Progenitor cell of endocrine pancreas (in vitro differentiated cells): Measurements from ENCODE around the gene SPOUT1. TPM values are rescaled to one million over a fixed set of nuclear protein-coding genes. Genes with fewer than 3 reads are reported as not detected.
A peak's percentile ranks its signal among the peaks of the same experiment; 100 is the strongest.
"Not testable (repeated sequence)": the region's sequence is repeated elsewhere in the genome, so short reads cannot be mapped to it uniquely, and the experiment has no call there.

Source experiments
- DNase-seq: peaks from one replicate; pipeline ENCODE4 v3.0.0; 2021; ENCODE audit warnings: low spot score; ENCODE audit not compliant: unreplicated experiment
- H3K27ac Mint-ChIP-seq: 2 replicates; pipeline ENCODE4 v1.8.0; 2021; ENCODE audit warnings: mild to moderate bottlenecking, moderate library complexity, mixed read lengths
- H3K27me3 Mint-ChIP-seq: 2 replicates; pipeline ENCODE4 v1.8.0; 2021; ENCODE audit warnings: mixed read lengths
- H3K36me3 Mint-ChIP-seq: 2 replicates; pipeline ENCODE4 v1.8.0; 2022; ENCODE audit warnings: mixed read lengths; ENCODE audit not compliant: insufficient read depth
- H3K4me1 Mint-ChIP-seq: 2 replicates; pipeline ENCODE4 v1.8.0; 2021; ENCODE audit warnings: low read depth, mixed read lengths
- H3K4me3 Mint-ChIP-seq: 2 replicates; pipeline ENCODE4 v1.8.0; 2021; ENCODE audit warnings: low read depth, mild to moderate bottlenecking, moderate library complexity, mixed read lengths
- H3K9me3 Mint-ChIP-seq: 2 replicates; pipeline ENCODE4 v1.8.0; 2021; ENCODE audit warnings: low read depth, mixed read lengths
- total RNA-seq: library from RNA; stranded (reverse); gene quantifications from 2 replicates; pipeline ENCODE4 v1.2.1, GENCODE V29; 2021
- TF ChIP-seq, protein P1 (sequence below): fragments of 200-600 bp; sonication (generic); IDR thresholded peaks from one replicate; pipeline ENCODE4 v1.5.0; 2021; ENCODE audit warnings: antibody characterized with exemption, mild to moderate bottlenecking; ENCODE audit not compliant: unreplicated experiment

SPOUT1 gene
- total RNA-seq, 1 donor from 2014 or later = 47.5 TPM

DNA sequence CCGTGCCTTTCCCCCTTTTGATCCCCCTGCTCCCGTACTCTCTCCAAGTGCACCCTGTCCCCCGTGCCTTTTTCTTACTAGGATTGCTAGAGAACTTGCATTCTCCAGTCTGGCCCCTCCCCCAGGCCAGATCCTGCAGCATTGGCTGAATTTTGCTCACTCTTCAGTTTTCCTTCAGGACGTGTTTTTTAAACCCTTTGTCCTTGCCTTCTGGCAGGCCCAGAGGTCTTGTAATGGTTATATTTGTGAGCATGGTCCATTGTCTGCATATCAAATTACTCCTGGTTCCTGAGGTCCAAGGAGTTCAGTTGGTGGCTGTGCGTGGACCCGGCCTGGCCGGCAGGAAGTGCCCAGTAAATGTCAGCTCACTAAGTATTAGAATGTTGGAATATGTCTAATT is 41.9 kb downstream of the SPOUT1 start:
- peaks cover 1% of the 10 kb centered on the region for H3K36me3 Mint-ChIP-seq
- H3K9me3 Mint-ChIP-seq = no peaks in the 10 kb centered on the region
- no peaks in the 10 kb centered on the region for H3K27me3 Mint-ChIP-seq
- peak overlapping the region; percentile 92 for H3K4me3 Mint-ChIP-seq
- no peak for DNase-seq
- TF ChIP-seq, protein P1, sequence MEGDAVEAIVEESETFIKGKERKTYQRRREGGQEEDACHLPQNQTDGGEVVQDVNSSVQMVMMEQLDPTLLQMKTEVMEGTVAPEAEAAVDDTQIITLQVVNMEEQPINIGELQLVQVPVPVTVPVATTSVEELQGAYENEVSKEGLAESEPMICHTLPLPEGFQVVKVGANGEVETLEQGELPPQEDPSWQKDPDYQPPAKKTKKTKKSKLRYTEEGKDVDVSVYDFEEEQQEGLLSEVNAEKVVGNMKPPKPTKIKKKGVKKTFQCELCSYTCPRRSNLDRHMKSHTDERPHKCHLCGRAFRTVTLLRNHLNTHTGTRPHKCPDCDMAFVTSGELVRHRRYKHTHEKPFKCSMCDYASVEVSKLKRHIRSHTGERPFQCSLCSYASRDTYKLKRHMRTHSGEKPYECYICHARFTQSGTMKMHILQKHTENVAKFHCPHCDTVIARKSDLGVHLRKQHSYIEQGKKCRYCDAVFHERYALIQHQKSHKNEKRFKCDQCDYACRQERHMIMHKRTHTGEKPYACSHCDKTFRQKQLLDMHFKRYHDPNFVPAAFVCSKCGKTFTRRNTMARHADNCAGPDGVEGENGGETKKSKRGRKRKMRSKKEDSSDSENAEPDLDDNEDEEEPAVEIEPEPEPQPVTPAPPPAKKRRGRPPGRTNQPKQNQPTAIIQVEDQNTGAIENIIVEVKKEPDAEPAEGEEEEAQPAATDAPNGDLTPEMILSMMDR = no peak
- H3K27ac Mint-ChIP-seq = peak overlapping the region; percentile 93
- peaks cover 5% of the 10 kb centered on the region for H3K4me1 Mint-ChIP-seq

DNA sequence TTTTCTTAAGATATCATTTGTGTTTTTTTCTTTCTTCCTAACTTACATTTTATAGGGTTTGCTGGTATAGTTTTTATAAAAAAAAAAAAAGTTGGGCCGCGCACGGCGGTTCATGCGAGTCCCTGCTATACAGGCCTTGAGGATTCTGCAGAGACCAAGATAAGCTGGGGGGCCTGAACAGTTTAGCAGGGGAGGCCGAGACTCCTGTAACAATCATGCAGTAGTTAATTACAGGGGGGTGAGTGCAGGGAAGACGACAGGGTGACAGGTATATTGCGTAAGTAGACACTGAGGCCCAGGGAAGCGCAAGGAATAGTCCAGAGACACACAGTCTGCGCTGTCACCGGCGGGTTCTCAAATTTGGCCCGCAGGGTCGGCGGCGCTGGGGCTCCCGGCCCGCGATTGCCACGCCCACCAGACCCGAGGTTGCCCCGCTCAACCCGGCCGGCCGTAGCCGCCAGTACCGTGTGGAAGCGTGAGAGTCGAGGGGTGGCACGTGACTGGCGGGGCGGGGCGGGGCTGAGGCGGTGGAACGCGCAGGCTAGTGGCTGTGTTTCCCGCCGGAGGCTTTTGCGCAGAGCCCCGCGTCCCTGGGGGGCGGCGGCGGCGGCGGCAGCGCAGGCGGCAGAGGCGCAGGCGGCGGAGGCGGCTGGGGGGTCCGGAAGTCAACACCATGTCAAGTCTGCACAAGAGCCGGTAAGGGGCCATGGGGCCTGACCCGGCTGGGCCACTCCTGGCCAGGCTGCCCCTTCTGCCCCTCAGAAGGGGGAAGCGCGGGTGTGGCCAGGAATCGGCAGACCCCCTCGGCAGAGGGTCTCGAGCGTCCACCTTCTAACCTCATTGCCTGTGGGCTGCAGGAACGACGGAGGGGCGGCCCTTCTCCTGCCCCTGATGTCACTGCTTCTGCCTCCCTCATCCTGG is 42.7 kb downstream of the SPOUT1 start, which contains the start of gene TBC1D13:
Gene TBC1D13 (plus strand): TSS at position 573 of the 921 bp plus-strand sequence. CDS start 101 bp downstream, at position 674.
- Mint-ChIP-seq H3K36me3 (peaks cover under 1% of the 10 kb centered on the region), H3K4me1 (peaks cover 5% of the 10 kb centered on the region), H3K4me3 (peak within 1 kb of the TSS; percentile 92), H3K27ac (peak within 1 kb of the TSS; percentile 93), H3K27me3 (no peaks in the 10 kb centered on the region), H3K9me3 (no peaks in the 10 kb centered on the region)
- peak; percentile 75 for DNase-seq
- TF ChIP-seq, protein P1 = no peak

DNA sequence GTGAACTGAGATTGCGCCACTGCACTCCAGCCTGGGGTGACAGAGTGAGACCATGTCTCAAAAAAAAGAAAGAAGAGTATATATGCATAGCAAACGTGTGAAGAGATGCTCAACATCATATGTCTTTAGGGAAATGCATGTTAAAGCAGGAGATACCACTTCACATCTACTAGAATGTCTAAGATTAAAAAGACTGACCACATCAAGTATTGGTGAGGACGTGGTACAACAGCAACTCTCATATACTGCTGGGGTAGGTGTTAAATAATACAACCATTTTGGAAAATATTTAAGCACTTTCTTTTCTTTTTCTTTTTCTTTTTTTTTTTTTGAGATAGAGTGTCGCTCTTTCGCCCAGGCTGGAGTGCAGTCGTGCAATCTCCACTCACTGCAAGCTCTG is 44.2 kb downstream of the SPOUT1 start:
- no peaks in the 10 kb centered on the region for H3K36me3 Mint-ChIP-seq
- TF ChIP-seq, protein P1 = no peak
- H3K4me1 Mint-ChIP-seq = peaks cover 5% of the 10 kb centered on the region
- H3K9me3 Mint-ChIP-seq = peaks cover 5% of the 10 kb centered on the region
- no peak for DNase-seq
- H3K27ac Mint-ChIP-seq = no peak overlapping the region
- no peaks in the 10 kb centered on the region for H3K27me3 Mint-ChIP-seq
- no peak overlapping the region for H3K4me3 Mint-ChIP-seq

DNA sequence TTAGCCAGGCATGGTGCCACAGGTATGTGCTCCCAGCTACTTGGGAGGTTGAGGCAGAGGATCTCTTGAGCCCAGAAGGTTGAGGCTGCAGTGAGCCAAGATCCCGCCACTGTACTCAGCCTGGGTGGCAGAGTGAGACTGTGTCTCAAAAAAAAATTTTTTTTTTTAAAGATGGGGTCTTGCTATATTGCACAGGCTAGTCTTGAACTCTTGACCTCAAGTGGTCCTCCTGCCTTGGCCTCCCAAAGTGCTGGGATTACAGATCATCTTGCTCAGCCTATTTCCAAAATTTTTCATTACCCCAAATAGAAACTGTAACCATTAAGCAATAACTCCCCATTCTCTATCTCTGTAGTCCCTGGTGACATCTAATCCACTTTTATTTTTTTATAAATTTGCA is 46.9 kb downstream of the SPOUT1 start:
- Mint-ChIP-seq H3K36me3 (no peaks in the 10 kb centered on the region), H3K27ac (no peak overlapping the region), H3K9me3 (peaks cover 5% of the 10 kb centered on the region), H3K4me1 (peaks cover 2% of the 10 kb centered on the region), H3K27me3 (no peaks in the 10 kb centered on the region), H3K4me3 (no peak overlapping the region)
- TF ChIP-seq, protein P1 = no peak
- DNase-seq = no peak

DNA sequence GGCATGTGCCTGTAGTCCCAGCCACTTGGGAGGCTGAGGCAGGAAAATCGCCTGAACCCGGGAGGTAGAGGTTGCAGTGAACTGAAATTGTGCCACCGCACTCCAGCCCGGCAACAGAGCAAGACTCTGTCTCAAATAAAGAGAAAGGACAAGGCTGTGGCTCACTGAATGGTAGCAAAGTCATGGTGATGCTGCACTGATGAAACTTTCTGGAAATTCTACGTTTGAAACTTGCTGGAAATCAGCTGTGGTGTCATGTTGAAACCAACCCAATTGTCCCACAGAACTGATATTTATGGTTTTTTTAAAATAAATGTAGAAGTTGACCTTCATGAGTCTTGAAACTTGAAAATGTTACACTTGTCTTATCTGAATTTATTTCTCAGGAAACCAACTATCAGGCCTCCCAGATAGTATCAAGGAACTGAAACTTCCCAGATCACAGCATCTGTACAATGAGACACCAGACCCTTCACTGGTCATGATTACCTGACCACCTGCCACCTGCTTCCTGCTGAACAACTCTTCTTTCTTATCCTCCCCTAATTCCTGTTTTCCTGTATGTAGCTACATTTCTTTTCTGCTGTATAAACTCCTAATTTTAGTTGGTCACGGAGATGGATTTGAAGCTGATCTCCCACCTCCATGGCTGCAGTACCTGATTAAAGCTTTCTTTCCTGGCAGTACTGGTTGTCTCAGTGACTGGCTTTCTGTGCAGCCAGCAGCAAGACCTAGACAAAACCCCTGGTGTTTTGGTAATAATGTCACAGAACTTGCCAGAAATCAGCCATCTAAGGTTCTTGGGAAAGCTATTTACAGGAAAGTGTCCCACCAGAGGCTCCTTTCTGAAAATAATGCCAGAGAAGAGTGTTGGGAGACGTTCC is 48.2 kb downstream of the SPOUT1 start:
- H3K9me3 Mint-ChIP-seq = peaks cover 5% of the 10 kb centered on the region
- H3K27me3 Mint-ChIP-seq = no peaks in the 10 kb centered on the region
- no peak overlapping the region for H3K27ac Mint-ChIP-seq
- no peak overlapping the region for H3K4me3 Mint-ChIP-seq
- H3K4me1 Mint-ChIP-seq = no peaks in the 10 kb centered on the region
- no peak for DNase-seq
- TF ChIP-seq, protein P1 = no peak
- no peaks in the 10 kb centered on the region for H3K36me3 Mint-ChIP-seq

DNA sequence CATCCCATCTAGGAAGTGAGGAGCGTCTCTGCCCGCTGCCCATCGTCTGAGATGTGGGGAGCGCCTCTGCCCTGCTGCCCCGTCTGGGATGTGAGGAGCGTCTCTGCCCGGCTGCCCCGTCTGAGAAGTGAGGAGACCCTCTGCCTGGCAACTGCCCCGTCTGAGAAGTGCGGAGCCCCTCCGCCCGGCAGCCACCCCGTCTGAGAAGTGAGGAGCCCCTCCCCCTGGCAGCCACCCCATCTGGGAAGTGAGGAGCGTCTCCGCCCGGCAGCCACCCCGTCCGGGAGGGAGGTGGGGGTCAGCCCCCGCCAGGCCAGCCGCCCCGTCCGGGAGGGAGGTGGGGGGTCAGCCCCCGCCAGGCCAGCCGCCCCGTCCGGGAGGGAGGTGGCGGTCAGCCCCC is 49.5 kb downstream of the SPOUT1 start:
- not testable (repeated sequence) for H3K27ac Mint-ChIP-seq, H3K4me1 Mint-ChIP-seq, H3K36me3 Mint-ChIP-seq, DNase-seq, H3K27me3 Mint-ChIP-seq, H3K4me3 Mint-ChIP-seq, H3K9me3 Mint-ChIP-seq
